Mesendoderm (in vitro differentiated cells): ENCODE data around the gene KCNJ6.
"Not testable (repeated sequence)": the region's sequence is repeated elsewhere in the genome, so short reads cannot be mapped to it uniquely, and the experiment has no call there.

Experiments
- DNase-seq: peaks from one replicate; pipeline ENCODE4 v3.0.0; 2013
- H2AK5ac ChIP-seq: 2 replicates; pipeline ENCODE4 v1.6.1; 2013; ENCODE audit warnings: low read length, inconsistent platforms
- H2BK120ac ChIP-seq: 2 replicates; pipeline ENCODE4 v1.6.1; 2013; ENCODE audit warnings: low read depth, mild to moderate bottlenecking, low read length, moderate library complexity, mixed read lengths
- H2BK15ac ChIP-seq: replicated peaks from 2 replicates; pipeline ENCODE4 v1.6.1; 2013; ENCODE audit warnings: low read depth, mild to moderate bottlenecking, moderate library complexity
- H2BK5ac ChIP-seq: 2 replicates; pipeline ENCODE4 v1.6.1; 2013; ENCODE audit warnings: low read length, inconsistent platforms
- H3K18ac ChIP-seq: 2 replicates; pipeline ENCODE4 v1.6.1; 2013; ENCODE audit warnings: mild to moderate bottlenecking, low read length, mixed read lengths
- H3K23ac ChIP-seq: one replicate; pipeline ENCODE4 v1.6.1; 2013; ENCODE audit warnings: low read length
- H3K27ac ChIP-seq: 2 replicates; pipeline ENCODE4 v1.5.1; 2013; ENCODE audit warnings: low read depth, mild to moderate bottlenecking, inconsistent platforms, low read length, moderate library complexity
- H3K27me3 ChIP-seq: 2 replicates; pipeline ENCODE4 v1.6.1; 2013; ENCODE audit warnings: low read length, control low read depth, mild to moderate bottlenecking, inconsistent platforms; ENCODE audit not compliant: insufficient read depth, poor library complexity
- H3K36me3 ChIP-seq: 2 replicates; pipeline ENCODE4 v1.6.1; 2013; ENCODE audit warnings: low read length, inconsistent platforms; ENCODE audit not compliant: control insufficient read depth, insufficient read depth
- H3K4ac ChIP-seq: one replicate; pipeline ENCODE4 v1.6.1; 2013; ENCODE audit warnings: low read depth, mild to moderate bottlenecking, low read length, moderate library complexity
- H3K4me1 ChIP-seq: 2 replicates; pipeline ENCODE4 v1.6.1; 2013; ENCODE audit warnings: low read depth, low read length, inconsistent platforms; ENCODE audit not compliant: control insufficient read depth
- H3K4me2 ChIP-seq: 2 replicates; pipeline ENCODE4 v1.6.1; 2013; ENCODE audit warnings: low read length
- H3K4me3 ChIP-seq: 2 replicates; pipeline ENCODE4 v1.5.1; 2013; ENCODE audit warnings: mild to moderate bottlenecking, low read length
- H3K56ac ChIP-seq: one replicate; pipeline ENCODE4 v1.6.1; 2013; ENCODE audit warnings: low read length
- H3K79me1 ChIP-seq: 2 replicates; pipeline ENCODE4 v1.6.1; 2013; ENCODE audit warnings: low read length, inconsistent platforms
- H3K79me2 ChIP-seq: 2 replicates; pipeline ENCODE4 v1.6.1; 2013; ENCODE audit warnings: mild to moderate bottlenecking, low read length; ENCODE audit not compliant: control insufficient read depth, insufficient read depth
- H3K9ac ChIP-seq: 2 replicates; pipeline ENCODE4 v1.6.1; 2013; ENCODE audit warnings: low read length, inconsistent platforms
- H4K5ac ChIP-seq: one replicate; pipeline ENCODE4 v1.6.1; 2013; ENCODE audit warnings: low read length
- H4K8ac ChIP-seq: one replicate; pipeline ENCODE4 v1.6.1; 2013; ENCODE audit warnings: low read depth, mild to moderate bottlenecking, control low read depth, low read length, moderate library complexity
- WGBS: extraction: QIAGEN DNeasy Blood & Tissue Kit; methylation state at CpG from one replicate; pipeline ENCODE4 v1.1.7; 2013; ENCODE audit warnings: low lambda C conversion rate, missing lambda C conversion rate; ENCODE audit not compliant: insufficient coverage; ENCODE audit errors: extremely low coverage; 5-methylcytosine and 5-hydroxymethylcytosine counted together

KCNJ6 gene

DNA sequence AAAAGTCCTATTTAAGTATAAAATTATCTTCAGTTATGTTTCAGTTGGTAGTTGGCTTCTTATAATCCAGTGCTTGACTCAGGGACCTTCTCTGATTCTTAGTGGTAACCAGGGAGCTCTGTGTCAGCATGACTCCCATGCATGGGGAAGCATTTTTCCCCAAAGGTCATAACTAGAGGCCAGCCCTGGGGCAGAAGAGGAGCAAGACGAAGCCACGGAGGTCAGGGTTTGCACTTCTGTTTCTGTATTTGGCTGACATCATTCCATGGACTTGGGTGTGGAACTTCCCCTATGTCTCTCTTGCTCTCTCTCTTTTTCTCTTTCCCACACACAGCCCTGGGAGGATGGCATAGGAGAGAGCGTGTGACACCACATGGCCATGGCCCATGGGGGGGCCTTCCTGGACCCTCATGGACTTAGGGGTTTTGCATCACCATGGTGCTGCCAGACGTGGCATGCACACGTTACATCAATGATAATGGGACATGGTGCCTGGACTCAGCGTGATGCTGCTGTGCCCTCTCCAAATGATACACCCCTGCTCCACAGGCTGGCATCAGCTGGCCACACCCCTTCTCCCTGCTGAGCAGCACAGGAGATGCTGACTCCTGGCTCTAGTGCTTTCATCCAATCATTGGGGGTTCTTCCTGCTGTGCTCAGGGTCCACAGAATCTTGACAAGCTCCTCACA lies 260.5 kb downstream of the KCNJ6 start:
- H3K4me1 ChIP-seq = no peaks in the 10 kb centered on the region
- H2BK120ac ChIP-seq = no peak overlapping the region
- H3K18ac ChIP-seq = no peak overlapping the region
- no peaks in the 10 kb centered on the region for H3K36me3 ChIP-seq
- no peak overlapping the region for H3K9ac ChIP-seq
- H3K4me3 ChIP-seq = no peak overlapping the region
- H3K4me2 ChIP-seq = no peak overlapping the region
- no peaks in the 10 kb centered on the region for H3K27me3 ChIP-seq
- H3K79me1 ChIP-seq = no peaks in the 10 kb centered on the region
- no peak overlapping the region for H2BK15ac ChIP-seq
- no peak for DNase-seq
- no peak overlapping the region for H2AK5ac ChIP-seq
- H4K5ac ChIP-seq = no peak overlapping the region
- H2BK5ac ChIP-seq = no peak overlapping the region
- H3K27ac ChIP-seq = no peak overlapping the region
- H3K79me2 ChIP-seq = no peaks in the 10 kb centered on the region
- no CpG with 5 or more reads among the region's 6 CpGs for whole genome bisulfite sequencing
- H3K23ac ChIP-seq = no peak overlapping the region
- H4K8ac ChIP-seq = no peak overlapping the region
- no peak overlapping the region for H3K56ac ChIP-seq
- H3K4ac ChIP-seq = no peak overlapping the region

DNA sequence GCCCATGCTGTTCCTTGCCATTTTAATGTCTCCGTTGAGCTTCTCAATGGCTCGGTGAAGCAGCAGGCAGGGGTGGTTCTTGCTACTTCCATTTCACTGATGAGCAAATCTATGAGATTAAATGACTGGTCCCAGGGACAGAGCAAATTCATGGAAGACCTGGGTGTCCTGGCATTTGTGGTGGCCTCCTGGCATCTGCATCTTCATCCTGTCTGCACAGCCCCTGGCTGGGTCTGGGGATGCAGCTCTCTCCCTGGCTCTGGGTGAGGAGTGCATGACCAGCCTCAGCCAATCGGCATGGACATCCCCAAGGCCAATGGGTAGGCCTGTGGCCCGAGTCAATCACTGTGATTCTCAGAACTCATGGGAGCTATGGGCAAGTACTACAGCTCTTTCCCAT lies 261.7 kb downstream of the KCNJ6 start:
- no peak overlapping the region for H2BK15ac ChIP-seq
- H3K18ac ChIP-seq = no peak overlapping the region
- no peak overlapping the region for H2BK5ac ChIP-seq
- H3K4me1 ChIP-seq = no peaks in the 10 kb centered on the region
- no peak overlapping the region for H3K4ac ChIP-seq
- WGBS = no CpG with 5 or more reads among the region's 4 CpGs
- no peak overlapping the region for H2BK120ac ChIP-seq
- no peaks in the 10 kb centered on the region for H3K79me2 ChIP-seq
- H4K5ac ChIP-seq = no peak overlapping the region
- H3K79me1 ChIP-seq = no peaks in the 10 kb centered on the region
- no peak overlapping the region for H2AK5ac ChIP-seq
- no peaks in the 10 kb centered on the region for H3K36me3 ChIP-seq
- no peaks in the 10 kb centered on the region for H3K27me3 ChIP-seq
- H3K23ac ChIP-seq = no peak overlapping the region
- H3K9ac ChIP-seq = no peak overlapping the region
- H3K56ac ChIP-seq = no peak overlapping the region
- no peak overlapping the region for H3K4me3 ChIP-seq
- no peak overlapping the region for H3K27ac ChIP-seq
- H4K8ac ChIP-seq = no peak overlapping the region
- DNase-seq = no peak
- H3K4me2 ChIP-seq = no peak overlapping the region

DNA sequence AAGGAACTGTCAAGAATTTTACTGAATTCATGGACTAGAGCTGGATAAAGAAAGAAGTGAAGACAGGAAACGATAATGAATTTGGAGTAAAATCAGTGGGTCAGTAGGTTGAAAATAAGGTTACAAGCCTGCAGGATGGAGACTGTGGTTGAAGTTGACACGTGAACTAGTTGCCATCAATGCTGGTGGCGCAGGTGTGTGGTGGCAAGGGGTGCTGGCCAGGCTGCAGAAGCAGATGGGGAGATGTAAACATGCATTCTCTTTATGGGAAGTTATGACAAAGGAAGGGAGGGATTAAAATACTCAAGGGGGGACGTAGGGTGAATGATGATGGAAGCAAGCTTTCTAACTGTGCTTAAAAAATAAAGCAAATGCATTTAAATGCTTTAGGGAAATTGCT lies 263.1 kb downstream of the KCNJ6 start:
- Histone ChIP-seq H3K4ac (no peak overlapping the region), H3K18ac (no peak overlapping the region), H3K9ac (no peak overlapping the region), H3K56ac (no peak overlapping the region), H3K27me3 (no peaks in the 10 kb centered on the region), H3K4me3 (no peak overlapping the region), H3K79me1 (no peaks in the 10 kb centered on the region), H3K4me2 (no peak overlapping the region), H3K79me2 (no peaks in the 10 kb centered on the region), H2BK120ac (no peak overlapping the region), H2BK5ac (no peak overlapping the region), H3K36me3 (no peaks in the 10 kb centered on the region), H4K8ac (no peak overlapping the region), H2AK5ac (no peak overlapping the region), H3K4me1 (no peaks in the 10 kb centered on the region), H4K5ac (no peak overlapping the region), H3K27ac (no peak overlapping the region), H2BK15ac (no peak overlapping the region), H3K23ac (no peak overlapping the region)
- DNase-seq = no peak
- WGBS = no CpG with 5 or more reads among the region's 4 CpGs

DNA sequence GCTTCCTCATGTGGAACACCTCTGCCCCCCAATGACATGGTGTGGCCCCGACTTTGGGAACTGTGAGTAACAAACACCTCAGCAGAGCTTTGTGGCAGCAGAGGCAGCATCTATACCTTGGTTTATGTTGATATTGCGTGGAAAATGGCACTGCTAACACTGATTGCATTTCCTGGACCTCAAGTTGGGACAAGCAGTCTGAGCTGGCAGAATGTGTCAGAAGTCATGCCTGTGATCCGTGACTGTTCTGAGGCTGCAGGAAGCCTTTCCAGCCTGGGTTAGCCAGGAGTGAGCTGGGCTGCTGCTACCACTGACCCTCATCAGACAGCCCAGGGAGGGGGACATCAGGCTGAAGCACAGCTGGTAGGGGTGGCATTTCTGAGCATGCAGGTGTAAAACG lies 268.5 kb downstream of the KCNJ6 start:
- no peak overlapping the region for H2AK5ac ChIP-seq
- H2BK120ac ChIP-seq = no peak overlapping the region
- H3K4me1 ChIP-seq = no peaks in the 10 kb centered on the region
- H3K23ac ChIP-seq = peak overlapping the region; percentile 89
- no peak overlapping the region for H3K27ac ChIP-seq
- no peaks in the 10 kb centered on the region for H3K79me2 ChIP-seq
- no peaks in the 10 kb centered on the region for H3K27me3 ChIP-seq
- no peaks in the 10 kb centered on the region for H3K36me3 ChIP-seq
- H3K4ac ChIP-seq = no peak overlapping the region
- no peak overlapping the region for H2BK5ac ChIP-seq
- no peak overlapping the region for H3K9ac ChIP-seq
- H4K5ac ChIP-seq = no peak overlapping the region
- H3K4me2 ChIP-seq = no peak overlapping the region
- no peak for DNase-seq
- no CpG with 5 or more reads among the region's 4 CpGs for WGBS
- H3K79me1 ChIP-seq = no peaks in the 10 kb centered on the region
- no peak overlapping the region for H4K8ac ChIP-seq
- H3K18ac ChIP-seq = no peak overlapping the region
- H3K56ac ChIP-seq = peak overlapping the region; percentile 60
- no peak overlapping the region for H2BK15ac ChIP-seq
- no peak overlapping the region for H3K4me3 ChIP-seq

DNA sequence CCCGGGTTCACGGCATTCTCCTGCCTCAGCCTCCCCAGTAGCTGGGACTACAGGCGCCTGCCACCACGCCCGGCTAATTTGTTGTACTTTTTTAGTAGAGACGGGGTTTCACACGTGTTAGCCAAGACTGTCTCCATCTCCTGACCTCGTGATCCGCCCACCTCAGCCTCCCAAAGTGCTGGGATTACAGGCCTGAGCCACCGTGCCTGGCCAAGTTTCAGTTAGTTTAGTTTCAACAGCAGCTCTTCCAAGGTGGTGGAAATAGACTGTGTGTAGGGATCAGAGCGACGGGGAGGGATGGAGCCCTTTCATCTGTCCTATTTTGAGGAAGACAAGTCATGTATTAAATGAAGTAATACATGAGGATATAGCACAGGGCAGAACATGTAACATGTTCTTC lies 269.5 kb downstream of the KCNJ6 start:
- H3K4me2 ChIP-seq, H2BK120ac ChIP-seq, H3K79me2 ChIP-seq, H3K36me3 ChIP-seq, H3K4me1 ChIP-seq, H3K9ac ChIP-seq, H3K23ac ChIP-seq, H4K5ac ChIP-seq, H2BK5ac ChIP-seq, H3K4me3 ChIP-seq, H3K27me3 ChIP-seq, H2AK5ac ChIP-seq, H2BK15ac ChIP-seq, H3K18ac ChIP-seq, H4K8ac ChIP-seq, H3K27ac ChIP-seq, H3K79me1 ChIP-seq, H3K4ac ChIP-seq, H3K56ac ChIP-seq, DNase-seq: not testable (repeated sequence)
- WGBS = no CpG with 5 or more reads among the region's 12 CpGs

DNA sequence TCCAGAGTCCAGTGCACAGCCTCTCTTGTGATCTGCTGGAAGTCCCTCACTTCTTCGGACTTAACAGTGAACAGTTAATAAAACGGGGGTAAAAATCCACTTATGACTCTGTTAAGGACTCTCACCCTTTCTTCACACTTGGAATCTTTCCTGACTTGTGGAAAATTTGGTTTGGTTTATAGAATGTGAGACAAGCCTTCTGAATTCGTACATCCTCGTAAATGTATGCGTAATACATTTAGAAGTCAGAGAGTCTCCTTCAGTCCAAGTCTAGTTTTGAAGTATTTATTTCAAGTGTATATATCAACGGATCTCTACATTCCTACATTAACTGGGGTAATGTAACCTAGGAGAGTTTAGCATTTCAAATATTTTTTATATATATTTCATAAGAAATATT lies 270.4 kb downstream of the KCNJ6 start:
- Histone ChIP-seq H3K23ac (no peak overlapping the region), H3K18ac (no peak overlapping the region), H4K8ac (no peak overlapping the region), H3K79me2 (no peaks in the 10 kb centered on the region), H3K4me3 (no peak overlapping the region), H3K9ac (no peak overlapping the region), H2BK15ac (no peak overlapping the region), H3K27ac (no peak overlapping the region), H2BK5ac (no peak overlapping the region), H3K27me3 (no peaks in the 10 kb centered on the region), H4K5ac (no peak overlapping the region), H3K56ac (no peak overlapping the region), H3K79me1 (no peaks in the 10 kb centered on the region), H2AK5ac (no peak overlapping the region), H3K4ac (no peak overlapping the region), H2BK120ac (no peak overlapping the region), H3K4me1 (peaks cover 10% of the 10 kb centered on the region), H3K4me2 (no peak overlapping the region), H3K36me3 (no peaks in the 10 kb centered on the region)
- no CpG with 5 or more reads among the region's 6 CpGs for WGBS
- no peak for DNase-seq
